Lower leg skin (tissue), 4 donors: ENCODE results near the gene OR2T8. TPM values are rescaled to one million over a fixed set of nuclear protein-coding genes. Genes with fewer than 3 reads are reported as not detected.

Experiments used
- DNase-seq, 2 donors: peaks; one replicate each; pipeline ENCODE4 v3.0.0-alpha.2; 2019; ENCODE audit warnings: low spot score in 2 of 2
- H3K4me3 ChIP-seq: fragments of 200-600 bp; sonication (generic); 2 replicates; pipeline ENCODE4 v1.5.1; 2017; ENCODE audit warnings: mild to moderate bottlenecking, low read depth; ENCODE audit not compliant: poor library complexity, severe bottlenecking
- CTCF ChIP-seq, 3 donors: fragments of 450-650 bp; IDR thresholded peaks; one replicate each; pipeline ENCODE4 v1.5.1; 2016; ENCODE audit warnings: antibody characterized with exemption in 3 of 3, mild to moderate bottlenecking in 3 of 3, moderate library complexity in 2 of 3
- POLR2A ChIP-seq, 2 donors: fragments of 450-650 bp; IDR thresholded peaks; one replicate each; pipeline ENCODE4 v1.6.1; 2016 to 2017; ENCODE audit warnings: antibody characterized with exemption in 2 of 2, mild to moderate bottlenecking in 1 of 2, moderate library complexity in 1 of 2
- WGBS, 2 donors: methylation state at CpG; one replicate each; pipeline ENCODE4 v1.1.5; 2018; 5-methylcytosine and 5-hydroxymethylcytosine counted together
- intact Hi-C: fragments of 100-400 bp; cut with DNase I; formaldehyde crosslinking; loops from one replicate; pipeline ENCODE4 v1.15.0; 2023; ENCODE audit warnings: low total_unique reads
- total RNA-seq, 4 donors: library from RNA; depleted of rRNA; stranded (reverse); fragments of >200 nt; gene quantifications; one replicate each; pipeline ENCODE4 v1.1.0, GENCODE V29; 2016

Gene OR2T8
- total RNA-seq, 4 donors from 2014 or later, result 4.3 TPM; not detected in 3

GRCh38 chr1:247904122-247904521 lies 15.9 kb upstream of the OR2T8 start:
- intact Hi-C loops, result no loop called here
- no peak for TF ChIP-seq CTCF (IDR thresholded peaks at IDR 0.05)
- TF ChIP-seq POLR2A (IDR thresholded peaks at IDR 0.05), result no peak
- DNase-seq, result no peak
- no peak overlapping the region for H3K4me3 ChIP-seq
- WGBS, 2 donors, result 83 to 88% methylated on average over 6 of the region's 6 CpGs

GRCh38 chr1:247905181-247905580 lies 14.9 kb upstream of the OR2T8 start:
- H3K4me3 ChIP-seq, result no peak overlapping the region
- no peak for TF ChIP-seq POLR2A (IDR thresholded peaks at IDR 0.05)
- no peak for TF ChIP-seq CTCF (IDR thresholded peaks at IDR 0.05)
- DNase-seq, result no peak
- intact Hi-C loops, result no loop called here
- 87% methylated on average over 13 of the region's 13 CpGs for WGBS, 2 donors

- no peak overlapping the region for H3K4me3 ChIP-seq
- intact Hi-C loops, result no loop called here
- WGBS, 2 donors, result 56 to 63% methylated on average over 9 of the region's 9 CpGs
- no peak for DNase-seq
- TF ChIP-seq POLR2A (IDR thresholded peaks at IDR 0.05) (no peak), CTCF (IDR thresholded peaks at IDR 0.05) (no peak)
Measured at GRCh38 chr1:247905910-247906503, 14.0 kb upstream of the OR2T8 start.

GRCh38 chr1:247906504-247907047 lies 13.5 kb upstream of the OR2T8 start:
- DNase-seq, result no peak
- WGBS, 2 donors, result 41 to 48% methylated on average over 7 of the region's 7 CpGs
- no peak overlapping the region for H3K4me3 ChIP-seq
- TF ChIP-seq CTCF (IDR thresholded peaks at IDR 0.05) (no peak), POLR2A (IDR thresholded peaks at IDR 0.05) (no peak)
- intact Hi-C loops, result no loop called here

- TF ChIP-seq CTCF (IDR thresholded peaks at IDR 0.05) (no peak), POLR2A (IDR thresholded peaks at IDR 0.05) (no peak)
Measured at GRCh38 chr1:247908766-247909165, 11.3 kb upstream of the OR2T8 start.

GRCh38 chr1:247913786-247914185 lies 6.3 kb upstream of the OR2T8 start:
- intact Hi-C loops, result no loop called here
- no peak for DNase-seq
- no peak for TF ChIP-seq POLR2A (IDR thresholded peaks at IDR 0.05)
- no peak for TF ChIP-seq CTCF (IDR thresholded peaks at IDR 0.05)
- WGBS, 2 donors, result 67 to 76% methylated on average over 2 of the region's 2 CpGs
- H3K4me3 ChIP-seq, result no peak overlapping the region

More at GRCh38 chr1:247908766-247909165, 11.3 kb upstream of the OR2T8 start:
- no peak overlapping the region for H3K4me3 ChIP-seq
- no peak for DNase-seq
- WGBS, 2 donors, result 76 to 80% methylated on average over 5 of the region's 5 CpGs
- intact Hi-C loops, result no loop called here
